Kidney (tissue), 14 donors: ENCODE results near the gene GJA3. TPM values are rescaled to one million over a fixed set of nuclear protein-coding genes. Genes with fewer than 3 reads are reported as not detected.

Experiments
- DNase-seq, 5 donors: peaks; one replicate each; pipeline ENCODE4 v3.0.0-alpha.2; 2013 to 2020
- FAIRE-seq: peaks from 2 replicates; lab custom pipeline; 2012; peaks lifted over from hg19 to GRCh38; lab: Jason Lieb, UNC
- H3K27ac ChIP-seq, 2 donors: one replicate each; pipeline ENCODE4 v1.7.0; 2013; ENCODE audit warnings: low read depth in 2 of 2, low read length in 2 of 2, inconsistent platforms in 1 of 2
- H3K27me3 ChIP-seq: one replicate; pipeline ENCODE4 v1.7.1; 2013; ENCODE audit warnings: low read length, inconsistent platforms; ENCODE audit not compliant: control insufficient read depth, insufficient read depth
- H3K36me3 ChIP-seq, 3 donors: one replicate each; pipeline versions ENCODE4 v1.7.0 to v1.7.1; 2013; ENCODE audit warnings: low read length in 3 of 3, control low read depth in 1 of 3, inconsistent platforms in 1 of 3; ENCODE audit not compliant: insufficient read depth in 3 of 3, control insufficient read depth in 2 of 3
- H3K4me1 ChIP-seq, 3 donors: one replicate each; pipeline versions ENCODE4 v1.7.0 to v1.7.1; 2013; ENCODE audit warnings: low read length in 3 of 3, inconsistent platforms in 1 of 3, low read depth in 1 of 3; ENCODE audit not compliant: control insufficient read depth in 2 of 3, insufficient read depth in 2 of 3
- H3K4me3 ChIP-seq, 3 donors: one replicate each; pipeline versions ENCODE4 v1.7.0 to v1.8.1; 2013; ENCODE audit warnings: low read length in 3 of 3, control low read depth in 1 of 3, inconsistent platforms in 1 of 3
- H3K9ac ChIP-seq, 3 donors: one replicate each; pipeline versions ENCODE4 v1.7.0 to v1.7.1; 2013; ENCODE audit warnings: low read length in 3 of 3, control low read depth in 1 of 3, inconsistent platforms in 1 of 3
- H3K9me3 ChIP-seq, 3 donors: one replicate each; pipeline versions ENCODE4 v1.7.0 to v1.7.1; 2013; ENCODE audit warnings: low read length in 3 of 3, control low read depth in 1 of 3, inconsistent platforms in 1 of 3; ENCODE audit not compliant: control insufficient read depth in 2 of 3, insufficient read depth in 1 of 3
- intact Hi-C: fragments of 100-400 bp; cut with DNase I; formaldehyde crosslinking; loops from one replicate; pipeline ENCODE4 v1.11.1; 2022
- polyA plus RNA-seq: library from polyadenylated mRNA; stranded (reverse); fragments of 350-450 nt; fragmentation: Illumina TruSeq; extraction: RNeasy Lipid Tissue Mini Kit (QIAGEN cat#74804); gene quantifications from one replicate; pipeline ENCODE4 v1.2.3, GENCODE V29; 2014; ENCODE audit warnings: low read depth, low replicate concordance; ENCODE audit not compliant: insufficient read depth
- total RNA-seq: library from RNA; stranded (reverse); fragmentation: NEBNext Ultra II Directional; extraction: Animal tissue kit (Norgen Biotek cat#: 25700); gene quantifications from one replicate; pipeline ENCODE4 v1.2.1, GENCODE V29; 2021
- TF ChIP-seq, protein P1 (sequence below): IDR thresholded peaks from 3 replicates; pipeline ENCODE4 v1.5.1; 2012; ENCODE audit warnings: mild to moderate bottlenecking, moderate library complexity, borderline replicate concordance; ENCODE audit not compliant: insufficient read depth; ENCODE audit errors: extremely low read depth
- donor health status: control.
- donor health status: control.
- donor health status: control.
- donor health status: control.
- donor health status: control.
- donor health status: DM: yes; HTN: yes; CAD: no.
- donor health status: Normal renal cell carcinoma (clear cell type).

The GJA3 gene
- total and polyA plus RNA-seq, 2 donors from 2014 or later: 0.16 to 1.1 TPM

DNA sequence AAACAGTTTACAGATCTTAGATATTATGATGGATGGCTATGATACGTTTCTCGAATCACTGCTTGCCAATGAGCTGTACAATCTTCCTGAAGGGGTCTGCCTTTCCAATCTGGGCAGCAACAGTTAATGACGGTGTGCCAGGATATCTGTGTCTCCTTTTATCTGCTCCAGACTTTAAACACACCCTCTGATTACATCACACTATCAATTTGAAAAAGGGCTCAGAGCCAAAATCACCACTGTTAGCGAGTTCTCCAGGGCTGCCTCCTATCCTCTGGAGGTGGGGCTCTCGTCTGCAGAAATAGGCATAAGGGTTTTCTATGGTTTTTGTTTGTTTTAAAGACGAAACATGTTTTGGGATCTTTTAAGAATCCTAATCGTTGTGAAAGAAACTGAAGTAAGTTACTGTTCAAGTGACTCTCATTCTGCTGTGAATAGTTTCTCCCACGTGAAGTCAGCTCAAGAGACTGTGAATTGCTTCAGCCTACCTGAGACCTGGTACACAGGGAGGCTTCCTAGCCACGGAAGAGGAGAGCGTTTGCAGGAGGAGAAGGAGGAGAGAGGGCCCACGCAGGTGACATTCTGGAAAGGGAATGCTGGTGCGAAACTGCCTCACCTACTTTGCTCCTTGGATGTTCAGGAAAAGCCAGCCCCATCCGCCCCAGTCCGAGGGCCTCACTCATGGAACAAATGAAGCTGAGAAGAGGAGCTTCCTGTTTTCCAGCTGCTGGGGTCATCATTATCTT lies 15.2 kb upstream of the GJA3 start:
- H3K27ac ChIP-seq: no peak overlapping the region
- no peak for FAIRE-seq
- H3K9me3 ChIP-seq: no peaks in the 10 kb centered on the region
- H3K4me1 ChIP-seq: no peaks in the 10 kb centered on the region
- H3K27me3 ChIP-seq: peaks cover 3% of the 10 kb centered on the region
- no peak overlapping the region for H3K4me3 ChIP-seq
- H3K36me3 ChIP-seq: no peaks in the 10 kb centered on the region
- TF ChIP-seq, protein P1, sequence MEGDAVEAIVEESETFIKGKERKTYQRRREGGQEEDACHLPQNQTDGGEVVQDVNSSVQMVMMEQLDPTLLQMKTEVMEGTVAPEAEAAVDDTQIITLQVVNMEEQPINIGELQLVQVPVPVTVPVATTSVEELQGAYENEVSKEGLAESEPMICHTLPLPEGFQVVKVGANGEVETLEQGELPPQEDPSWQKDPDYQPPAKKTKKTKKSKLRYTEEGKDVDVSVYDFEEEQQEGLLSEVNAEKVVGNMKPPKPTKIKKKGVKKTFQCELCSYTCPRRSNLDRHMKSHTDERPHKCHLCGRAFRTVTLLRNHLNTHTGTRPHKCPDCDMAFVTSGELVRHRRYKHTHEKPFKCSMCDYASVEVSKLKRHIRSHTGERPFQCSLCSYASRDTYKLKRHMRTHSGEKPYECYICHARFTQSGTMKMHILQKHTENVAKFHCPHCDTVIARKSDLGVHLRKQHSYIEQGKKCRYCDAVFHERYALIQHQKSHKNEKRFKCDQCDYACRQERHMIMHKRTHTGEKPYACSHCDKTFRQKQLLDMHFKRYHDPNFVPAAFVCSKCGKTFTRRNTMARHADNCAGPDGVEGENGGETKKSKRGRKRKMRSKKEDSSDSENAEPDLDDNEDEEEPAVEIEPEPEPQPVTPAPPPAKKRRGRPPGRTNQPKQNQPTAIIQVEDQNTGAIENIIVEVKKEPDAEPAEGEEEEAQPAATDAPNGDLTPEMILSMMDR: no peak
- DNase-seq: no peak
- no peak overlapping the region for H3K9ac ChIP-seq
- intact Hi-C loops: no loop called here

DNA sequence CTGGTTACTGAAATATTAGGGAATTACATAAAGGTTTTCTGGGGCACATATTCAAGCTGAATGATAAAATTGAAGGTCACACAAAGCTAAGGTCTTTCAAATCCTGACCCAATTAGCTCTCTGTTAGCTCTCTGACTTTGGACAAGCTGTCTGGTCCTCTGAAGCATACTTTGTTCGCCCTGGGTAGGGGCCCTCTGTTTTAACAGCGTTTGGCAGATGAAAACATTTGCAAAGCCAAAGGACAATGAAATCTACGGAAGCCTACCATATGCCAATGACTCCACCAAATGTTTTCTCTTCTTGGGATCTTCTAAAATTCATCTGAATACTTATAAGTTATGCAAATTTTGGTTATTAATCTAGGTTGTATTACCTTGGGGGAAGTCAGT lies 14.5 kb upstream of the GJA3 start:
- no peak overlapping the region for H3K4me3 ChIP-seq
- no peaks in the 10 kb centered on the region for H3K4me1 ChIP-seq
- no peaks in the 10 kb centered on the region for H3K36me3 ChIP-seq
- H3K9me3 ChIP-seq: no peaks in the 10 kb centered on the region
- no peak overlapping the region for H3K27ac ChIP-seq
- no peak for DNase-seq
- TF ChIP-seq, protein P1: no peak
- no peak for FAIRE-seq
- no peak overlapping the region for H3K9ac ChIP-seq
- intact Hi-C loops: no loop called here
- peaks cover 3% of the 10 kb centered on the region for H3K27me3 ChIP-seq

DNA sequence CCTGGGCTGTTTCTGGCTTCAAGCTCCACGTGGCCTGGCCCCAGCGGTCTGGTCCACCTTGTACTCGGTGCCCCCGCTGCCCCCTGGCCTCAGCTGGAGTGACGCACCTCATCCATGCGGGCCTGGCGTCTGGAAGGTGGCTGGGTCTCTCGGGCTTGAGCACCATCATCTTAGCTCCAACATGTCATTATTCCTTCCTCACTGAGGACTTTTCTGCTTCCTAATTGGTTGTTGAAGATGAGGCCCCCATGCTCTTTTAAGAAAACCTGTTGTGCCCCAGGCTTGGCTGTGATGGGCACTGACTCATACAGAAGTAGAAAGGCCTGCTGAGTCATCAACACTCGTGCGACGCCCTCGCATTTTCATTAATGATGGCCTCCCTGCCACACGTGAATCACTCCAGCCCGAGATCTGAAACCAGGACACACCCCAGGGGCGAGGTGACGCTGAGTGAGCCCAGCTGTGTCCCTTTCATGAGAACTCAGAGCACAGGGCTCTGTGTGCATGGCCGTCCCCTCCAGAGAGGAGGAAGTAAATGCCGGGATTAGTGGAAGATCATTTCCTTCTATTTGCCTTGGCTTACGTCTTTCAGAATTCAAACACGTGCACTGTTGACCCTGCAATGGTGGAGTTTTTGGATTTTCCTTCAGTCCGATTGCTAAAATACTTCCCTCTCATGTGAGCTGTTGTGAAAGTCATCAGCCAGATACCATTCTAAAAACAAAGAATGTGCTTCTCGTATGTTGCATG lies 14.0 kb upstream of the GJA3 start:
- no peak for FAIRE-seq
- no peak overlapping the region for H3K9ac ChIP-seq
- peak; percentile 38 to 94 (median 67) for DNase-seq
- H3K4me1 ChIP-seq: no peaks in the 10 kb centered on the region
- H3K9me3 ChIP-seq: no peaks in the 10 kb centered on the region
- H3K36me3 ChIP-seq: no peaks in the 10 kb centered on the region
- TF ChIP-seq, protein P1: no peak
- H3K27me3 ChIP-seq: peaks cover 3% of the 10 kb centered on the region
- no peak overlapping the region for H3K4me3 ChIP-seq
- H3K27ac ChIP-seq: no peak overlapping the region
- intact Hi-C loops: no loop called here
